Measurements from ENCODE around the gene ZNF408.

GRCh38 chr11:46678741-46679130, 22.1 kb upstream of the ZNF408 start:
- TF ChIP-seq CTCF (IDR thresholded peaks at IDR 0.05) (no peak), POLR2A (IDR thresholded peaks at IDR 0.05) (no peak)
